DMS 273 treated with DMSO at 0.1 percent for 48 hours (cell line): ENCODE data around the gene LRRC55.
A peak's percentile ranks its signal among the peaks of the same experiment; 100 is the strongest.

Experiments
- DNase-seq: peaks from one replicate; lab custom pipeline; 2025; lab: John Stamatoyannopoulos, UW

The LRRC55 gene

GRCh38 chr11:57235761-57236703 lies 54.3 kb downstream of the LRRC55 start:
- DNase-seq = no peak

- DNase-seq = peak; percentile 14
These were observed 55.5 kb downstream of the LRRC55 start, which contains the start of gene APLNR for GRCh38 chr11:57237204-57237681. Gene APLNR, minus strand, starts transcription at chr11:57237250. Its CDS starts 246 bp downstream, at chr11:57237004.

- no peak for DNase-seq
These were observed 57.6 kb downstream of the LRRC55 start for GRCh38 chr11:57239348-57239747.

- DNase-seq = no peak
These were observed 58.3 kb downstream of the LRRC55 start for GRCh38 chr11:57240007-57240406.

GRCh38 chr11:57240757-57241156 lies 59.0 kb downstream of the LRRC55 start:
- DNase-seq = peak; percentile 37
